CD4-positive, alpha-beta T cell treated with Interleukin-17A for 1 hour (primary cell): ENCODE data around the gene RAVER1.
"Not testable (repeated sequence)": the region's sequence is repeated elsewhere in the genome, so short reads cannot be mapped to it uniquely, and the experiment has no call there.

Experiments
- DNase-seq: peaks from one replicate; pipeline ENCODE4 v3.0.0-alpha.2; 2020

The RAVER1 gene

DNA sequence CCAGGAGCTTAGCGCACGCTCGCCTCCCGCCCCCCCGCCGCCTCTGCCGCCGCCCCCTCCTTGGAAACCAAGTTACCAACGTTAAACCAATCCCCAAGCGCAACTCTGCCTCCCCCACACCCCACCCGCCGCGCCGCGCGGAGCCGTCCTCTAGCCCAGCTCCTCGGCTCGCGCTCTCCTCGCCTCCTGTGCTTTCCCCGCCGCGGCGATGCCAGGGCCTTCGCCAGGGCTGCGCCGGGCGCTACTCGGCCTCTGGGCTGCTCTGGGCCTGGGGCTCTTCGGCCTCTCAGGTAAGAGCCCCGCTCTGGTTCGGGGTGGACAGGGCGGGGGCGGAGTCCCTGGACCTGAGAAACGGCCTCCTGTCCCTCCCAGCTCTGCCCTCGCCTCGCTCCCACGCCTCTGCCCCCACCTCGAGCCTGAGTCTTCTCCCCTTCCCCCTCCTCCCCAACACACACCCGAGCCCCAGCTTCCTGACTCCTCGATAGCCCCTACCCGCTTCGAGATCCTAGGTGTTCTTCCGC is 43.4 kb downstream of the RAVER1 start, which contains the start of gene ICAM5:
ICAM5 (plus strand) TSS at position 117 of the 521 bp plus-strand sequence; CDS start at position 209, 92 bp downstream.
- no peak for DNase-seq

DNA sequence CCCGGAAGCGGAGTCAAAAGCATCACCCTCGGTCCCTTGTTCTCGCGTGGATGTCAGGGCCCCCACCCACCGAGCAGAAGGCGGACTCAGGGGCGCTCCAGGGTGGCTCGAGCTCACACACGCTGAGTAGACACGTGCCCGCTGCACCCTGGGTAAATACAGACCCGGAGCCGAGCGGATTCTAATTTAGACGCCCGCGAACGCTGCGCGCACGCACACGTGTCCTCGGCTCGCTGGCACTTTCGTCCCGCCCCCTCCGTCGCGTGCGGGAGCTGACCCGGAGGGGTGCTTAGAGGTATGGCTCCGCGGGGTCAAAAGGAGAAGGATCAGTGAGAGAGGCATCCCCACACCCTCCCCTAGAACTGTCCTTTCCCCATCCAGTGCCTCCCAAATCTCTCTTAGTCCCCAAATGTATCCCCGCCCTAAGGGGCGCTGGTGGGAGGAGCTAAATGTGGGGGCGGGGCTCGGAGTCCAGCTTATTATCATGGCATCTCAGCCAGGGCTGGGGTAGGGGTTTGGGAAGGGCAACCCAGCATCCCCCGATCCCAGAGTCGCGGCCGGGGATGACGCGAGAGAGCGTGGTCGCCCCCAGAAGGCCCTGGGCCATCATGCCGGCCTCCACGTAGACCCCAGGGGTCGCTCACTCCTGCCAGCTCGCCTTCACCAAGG is 44.0 kb downstream of the RAVER1 start:
- peak; percentile 73 for DNase-seq

DNA sequence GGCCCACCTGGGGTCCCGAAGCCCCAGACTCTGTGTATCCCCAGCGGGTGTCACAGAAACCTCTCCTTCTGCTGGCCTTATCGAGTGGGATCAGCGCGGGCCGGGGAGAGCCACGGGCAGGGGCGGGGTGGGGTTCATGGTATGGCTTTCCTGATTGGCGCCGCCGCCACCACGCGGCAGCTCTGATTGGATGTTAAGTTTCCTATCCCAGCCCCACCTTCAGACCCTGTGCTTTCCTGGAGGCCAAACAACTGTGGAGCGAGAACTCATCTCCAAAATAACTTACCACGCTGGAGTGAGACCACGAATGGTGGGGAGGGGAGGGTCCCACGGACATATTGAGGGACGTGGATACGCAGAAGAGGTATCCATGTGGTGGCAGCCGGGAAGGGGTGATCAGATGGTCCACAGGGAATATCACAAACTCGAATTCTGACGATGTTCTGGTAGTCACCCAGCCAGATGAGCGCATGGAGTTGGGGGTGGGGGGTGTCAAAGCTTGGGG is 44.6 kb downstream of the RAVER1 start:
- peak; percentile 45 for DNase-seq

DNA sequence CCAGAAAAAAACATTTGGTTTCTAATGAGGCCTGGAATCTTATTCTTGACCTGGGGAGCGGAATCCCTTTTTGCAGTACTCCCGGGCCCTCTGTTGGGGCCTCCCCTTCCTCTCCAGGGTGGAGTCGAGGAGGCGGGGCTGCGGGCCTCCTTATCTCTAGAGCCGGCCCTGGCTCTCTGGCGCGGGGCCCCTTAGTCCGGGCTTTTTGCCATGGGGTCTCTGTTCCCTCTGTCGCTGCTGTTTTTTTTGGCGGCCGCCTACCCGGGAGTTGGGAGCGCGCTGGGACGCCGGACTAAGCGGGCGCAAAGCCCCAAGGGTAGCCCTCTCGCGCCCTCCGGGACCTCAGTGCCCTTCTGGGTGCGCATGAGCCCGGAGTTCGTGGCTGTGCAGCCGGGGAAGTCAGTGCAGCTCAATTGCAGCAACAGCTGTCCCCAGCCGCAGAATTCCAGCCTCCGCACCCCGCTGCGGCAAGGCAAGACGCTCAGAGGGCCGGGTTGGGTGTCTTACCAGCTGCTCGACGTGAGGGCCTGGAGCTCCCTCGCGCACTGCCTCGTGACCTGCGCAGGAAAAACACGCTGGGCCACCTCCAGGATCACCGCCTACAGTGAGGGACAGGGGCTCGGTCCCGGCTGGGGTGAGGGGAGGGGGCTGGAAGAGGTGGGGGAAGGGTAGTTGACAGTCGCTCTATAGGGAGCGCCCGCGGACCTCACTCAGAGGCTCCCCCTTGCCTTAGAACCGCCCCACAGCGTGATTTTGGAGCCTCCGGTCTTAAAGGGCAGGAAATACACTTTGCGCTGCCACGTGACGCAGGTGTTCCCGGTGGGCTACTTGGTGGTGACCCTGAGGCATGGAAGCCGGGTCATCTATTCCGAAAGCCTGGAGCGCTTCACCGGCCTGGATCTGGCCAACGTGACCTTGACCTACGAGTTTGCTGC is 46.3 kb downstream of the RAVER1 start, which contains the start of gene ICAM4:
ICAM4 (plus strand) TSS at position 153 of the 935 bp plus-strand sequence; CDS start at position 211, 58 bp downstream.
- peak; percentile 39 for DNase-seq

DNA sequence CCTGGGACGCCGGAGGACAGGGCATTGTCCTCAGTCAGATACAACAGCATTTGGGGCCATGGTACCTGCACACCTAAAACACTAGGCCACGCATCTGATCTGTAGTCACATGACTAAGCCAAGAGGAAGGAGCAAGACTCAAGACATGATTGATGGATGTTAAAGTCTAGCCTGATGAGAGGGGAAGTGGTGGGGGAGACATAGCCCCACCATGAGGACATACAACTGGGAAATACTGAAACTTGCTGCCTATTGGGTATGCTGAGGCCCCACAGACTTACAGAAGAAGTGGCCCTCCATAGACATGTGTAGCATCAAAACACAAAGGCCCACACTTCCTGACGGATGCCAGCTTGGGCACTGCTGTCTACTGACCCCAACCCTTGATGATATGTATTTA is 47.9 kb downstream of the RAVER1 start:
- no peak for DNase-seq

DNA sequence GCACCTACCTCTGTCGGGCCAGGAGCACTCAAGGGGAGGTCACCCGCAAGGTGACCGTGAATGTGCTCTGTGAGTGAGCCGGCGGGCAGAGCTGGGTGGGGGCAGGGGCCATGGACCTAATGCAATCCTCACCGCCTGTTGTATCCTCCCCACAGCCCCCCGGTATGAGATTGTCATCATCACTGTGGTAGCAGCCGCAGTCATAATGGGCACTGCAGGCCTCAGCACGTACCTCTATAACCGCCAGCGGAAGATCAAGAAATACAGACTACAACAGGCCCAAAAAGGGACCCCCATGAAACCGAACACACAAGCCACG is 48.4 kb downstream of the RAVER1 start:
- DNase-seq, result no peak

DNA sequence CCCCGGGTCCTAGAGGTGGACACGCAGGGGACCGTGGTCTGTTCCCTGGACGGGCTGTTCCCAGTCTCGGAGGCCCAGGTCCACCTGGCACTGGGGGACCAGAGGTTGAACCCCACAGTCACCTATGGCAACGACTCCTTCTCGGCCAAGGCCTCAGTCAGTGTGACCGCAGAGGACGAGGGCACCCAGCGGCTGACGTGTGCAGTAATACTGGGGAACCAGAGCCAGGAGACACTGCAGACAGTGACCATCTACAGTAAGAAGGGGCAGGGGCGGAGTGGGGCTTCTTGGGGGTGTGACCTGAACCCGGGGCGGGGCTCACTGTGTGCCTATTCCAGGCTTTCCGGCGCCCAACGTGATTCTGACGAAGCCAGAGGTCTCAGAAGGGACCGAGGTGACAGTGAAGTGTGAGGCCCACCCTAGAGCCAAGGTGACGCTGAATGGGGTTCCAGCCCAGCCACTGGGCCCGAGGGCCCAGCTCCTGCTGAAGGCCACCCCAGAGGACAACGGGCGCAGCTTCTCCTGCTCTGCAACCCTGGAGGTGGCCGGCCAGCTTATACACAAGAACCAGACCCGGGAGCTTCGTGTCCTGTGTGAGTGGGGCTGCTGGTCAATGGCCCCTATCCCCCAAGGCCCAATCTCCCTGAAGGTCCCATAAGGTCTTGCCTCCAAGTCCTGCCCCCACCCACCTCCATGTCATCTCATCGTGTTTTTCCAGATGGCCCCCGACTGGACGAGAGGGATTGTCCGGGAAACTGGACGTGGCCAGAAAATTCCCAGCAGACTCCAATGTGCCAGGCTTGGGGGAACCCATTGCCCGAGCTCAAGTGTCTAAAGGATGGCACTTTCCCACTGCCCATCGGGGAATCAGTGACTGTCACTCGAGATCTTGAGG is 49.0 kb downstream of the RAVER1 start:
- no peak for DNase-seq

DNA sequence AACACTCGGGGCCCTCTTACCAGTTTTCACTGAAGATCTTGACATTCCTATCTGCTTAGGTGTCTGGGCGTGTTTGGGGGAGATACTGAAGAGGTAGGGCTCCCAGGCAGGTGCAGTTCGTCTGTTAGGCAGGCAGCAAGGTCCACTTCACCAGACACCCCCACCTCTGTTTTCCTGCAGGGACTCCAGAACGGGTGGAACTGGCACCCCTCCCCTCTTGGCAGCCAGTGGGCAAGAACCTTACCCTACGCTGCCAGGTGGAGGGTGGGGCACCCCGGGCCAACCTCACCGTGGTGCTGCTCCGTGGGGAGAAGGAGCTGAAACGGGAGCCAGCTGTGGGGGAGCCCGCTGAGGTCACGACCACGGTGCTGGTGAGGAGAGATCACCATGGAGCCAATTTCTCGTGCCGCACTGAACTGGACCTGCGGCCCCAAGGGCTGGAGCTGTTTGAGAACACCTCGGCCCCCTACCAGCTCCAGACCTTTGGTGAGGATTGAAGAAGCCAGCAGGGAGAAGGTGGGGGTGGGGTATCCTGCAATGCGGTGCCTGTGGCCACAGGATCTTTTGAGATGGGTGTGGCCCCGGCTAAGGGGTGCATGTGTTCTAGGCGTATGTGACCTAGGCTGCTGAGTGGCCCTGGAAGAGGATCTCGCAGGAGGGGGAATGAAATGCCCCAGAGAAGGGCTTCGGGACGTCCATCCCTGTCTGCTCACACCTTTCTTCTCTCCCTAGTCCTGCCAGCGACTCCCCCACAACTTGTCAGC is 49.8 kb downstream of the RAVER1 start:
- no peak for DNase-seq

DNA sequence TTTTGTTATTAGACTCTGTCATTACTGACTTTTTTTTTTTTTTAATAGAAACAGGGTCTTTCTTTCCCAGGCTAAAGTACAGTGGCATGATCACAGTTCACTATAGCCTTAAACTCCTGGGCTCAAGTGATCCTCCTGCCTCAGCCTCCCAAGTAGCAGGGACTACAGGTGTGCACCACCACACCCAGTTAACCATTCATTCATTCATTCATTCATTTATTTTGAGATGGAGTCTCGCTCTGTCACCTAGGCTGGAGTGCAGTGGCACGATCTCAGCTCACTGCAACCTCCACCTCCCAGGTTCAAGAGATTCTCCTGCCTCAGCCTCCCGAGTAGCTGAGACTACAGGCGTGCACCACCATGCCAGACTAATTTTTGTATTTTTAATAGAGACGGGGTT is 51.3 kb downstream of the RAVER1 start:
- DNase-seq, result not testable (repeated sequence)

DNA sequence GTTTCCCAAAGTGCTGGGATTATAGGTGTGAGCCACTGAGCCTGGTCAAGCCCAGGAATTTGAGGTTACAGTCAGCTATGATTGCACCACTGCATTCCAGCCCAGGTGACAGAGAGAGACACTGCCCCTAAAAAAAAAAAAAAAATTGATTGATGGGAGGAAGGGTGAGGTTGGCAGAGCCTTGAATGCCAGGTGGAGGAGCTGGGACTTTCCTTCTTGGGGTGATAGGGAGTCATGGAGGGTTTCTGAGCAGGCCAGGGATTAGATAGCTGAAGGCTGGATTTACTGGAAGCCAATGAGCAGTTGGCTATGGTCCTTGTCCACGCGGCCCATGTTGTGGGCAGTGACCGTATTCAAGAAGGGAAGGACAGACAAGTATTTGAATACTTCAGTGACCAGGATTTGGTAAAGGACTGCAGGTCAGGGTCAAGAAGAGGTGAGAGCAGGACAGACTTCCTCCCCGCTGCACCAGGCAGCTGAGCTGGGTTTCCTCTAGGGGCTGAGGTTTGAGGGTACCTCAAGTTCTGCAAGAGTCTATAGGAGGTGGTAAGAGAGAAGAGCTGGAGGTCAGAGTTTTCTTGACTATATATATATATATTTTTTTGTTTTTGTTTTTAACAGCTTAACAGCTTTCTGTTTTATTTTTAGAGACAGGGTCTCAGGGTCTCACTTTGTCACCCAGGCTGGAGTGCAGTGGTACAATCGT is 53.4 kb downstream of the RAVER1 start:
- DNase-seq, result no peak

DNA sequence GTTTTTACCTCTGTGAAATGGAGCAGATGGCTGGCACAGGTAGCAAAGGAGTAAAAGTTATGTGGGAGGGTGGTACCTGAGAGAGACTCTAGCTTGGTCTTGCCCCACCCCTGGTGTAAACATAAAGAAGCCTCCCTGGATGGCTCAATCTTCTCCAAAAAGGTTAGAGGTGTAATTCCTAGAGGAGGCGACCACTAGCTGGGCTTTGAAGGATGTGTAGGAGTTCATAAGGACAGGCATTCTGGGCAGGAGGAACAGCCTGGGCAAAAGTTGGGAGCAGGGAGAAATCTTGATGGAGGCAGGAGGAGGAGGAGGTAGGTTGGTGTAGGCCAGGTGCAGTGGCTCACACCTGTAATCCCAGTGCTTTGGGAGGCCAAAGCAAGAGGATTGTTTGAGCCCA is 54.4 kb downstream of the RAVER1 start:
- no peak for DNase-seq

DNA sequence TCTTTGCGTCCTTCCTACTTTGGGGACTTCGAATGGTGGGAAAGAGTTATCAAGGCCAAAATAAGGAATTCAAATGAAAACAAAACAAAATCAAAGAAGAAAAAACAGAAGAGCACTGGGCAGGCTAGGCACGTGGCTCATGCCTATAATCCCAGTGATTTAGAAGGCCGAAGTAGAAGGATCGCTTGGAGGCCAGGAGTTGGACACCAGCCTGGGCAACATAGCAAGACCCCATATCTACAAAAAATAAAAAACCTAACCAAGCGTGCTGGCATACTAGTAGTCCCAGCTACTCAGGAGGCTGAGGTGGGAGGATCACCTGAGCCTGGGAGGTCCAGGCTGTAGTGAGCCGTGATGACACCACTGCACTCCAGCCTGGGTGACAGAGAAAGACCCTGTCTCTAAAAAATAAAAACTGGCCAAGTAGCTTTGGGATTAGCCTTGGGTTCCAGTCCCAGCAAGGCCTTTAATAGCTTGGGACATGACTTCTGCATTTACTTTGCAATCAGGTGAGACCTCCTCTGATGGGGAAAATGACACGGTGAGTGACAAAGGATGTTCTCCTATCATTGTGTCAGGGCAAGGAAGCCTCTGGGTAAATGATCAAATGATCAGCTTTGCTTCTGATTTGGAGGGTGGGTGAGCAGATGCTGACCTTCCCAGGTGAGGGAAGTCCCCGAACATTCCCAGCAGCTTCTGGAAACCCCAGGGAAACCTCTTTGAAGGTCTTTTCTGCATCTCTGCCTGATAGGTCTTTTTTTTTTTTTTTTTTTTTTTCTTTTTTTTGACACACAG is 55.3 kb downstream of the RAVER1 start:
- DNase-seq, result no peak

DNA sequence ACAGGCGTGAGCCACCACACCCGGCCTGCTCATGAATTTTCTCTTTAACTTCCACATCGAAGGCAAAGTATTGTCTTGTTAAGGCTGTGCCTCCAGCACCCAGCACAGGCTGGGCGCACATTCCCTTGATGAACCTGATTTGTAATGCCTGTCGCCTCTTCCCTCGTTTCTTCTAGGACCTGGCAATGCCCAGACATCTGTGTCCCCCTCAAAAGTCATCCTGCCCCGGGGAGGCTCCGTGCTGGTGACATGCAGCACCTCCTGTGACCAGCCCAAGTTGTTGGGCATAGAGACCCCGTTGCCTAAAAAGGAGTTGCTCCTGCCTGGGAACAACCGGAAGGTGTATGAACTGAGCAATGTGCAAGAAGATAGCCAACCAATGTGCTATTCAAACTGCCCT is 58.7 kb downstream of the RAVER1 start:
- DNase-seq, result no peak

DNA sequence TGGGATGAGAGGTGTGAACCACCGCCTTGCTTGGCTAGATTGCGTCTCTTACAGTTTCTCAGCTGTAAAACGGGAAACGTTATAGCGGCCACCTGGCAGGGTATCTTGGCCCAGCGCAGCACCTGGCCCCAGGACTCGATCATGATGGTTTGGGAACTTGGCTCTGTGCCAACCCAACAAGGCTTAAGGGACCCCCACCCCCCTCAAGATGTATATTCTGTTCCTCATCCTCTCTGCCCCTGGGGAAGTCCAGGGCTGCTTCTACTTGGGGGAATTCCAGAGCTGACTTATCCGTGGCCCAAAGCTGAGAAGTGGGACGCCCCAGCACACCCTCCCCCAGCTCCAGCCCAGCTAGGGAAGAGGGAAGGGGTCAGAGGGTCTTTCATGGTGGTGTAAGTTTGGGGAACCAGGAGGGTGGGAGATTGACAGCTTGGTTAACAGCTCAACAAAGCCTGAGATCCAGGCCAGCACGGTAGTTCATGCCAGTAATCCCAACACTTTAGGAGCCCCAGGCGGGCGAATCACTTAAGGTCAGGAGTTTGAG is 61.7 kb downstream of the RAVER1 start:
- peak; percentile 76 for DNase-seq

DNA sequence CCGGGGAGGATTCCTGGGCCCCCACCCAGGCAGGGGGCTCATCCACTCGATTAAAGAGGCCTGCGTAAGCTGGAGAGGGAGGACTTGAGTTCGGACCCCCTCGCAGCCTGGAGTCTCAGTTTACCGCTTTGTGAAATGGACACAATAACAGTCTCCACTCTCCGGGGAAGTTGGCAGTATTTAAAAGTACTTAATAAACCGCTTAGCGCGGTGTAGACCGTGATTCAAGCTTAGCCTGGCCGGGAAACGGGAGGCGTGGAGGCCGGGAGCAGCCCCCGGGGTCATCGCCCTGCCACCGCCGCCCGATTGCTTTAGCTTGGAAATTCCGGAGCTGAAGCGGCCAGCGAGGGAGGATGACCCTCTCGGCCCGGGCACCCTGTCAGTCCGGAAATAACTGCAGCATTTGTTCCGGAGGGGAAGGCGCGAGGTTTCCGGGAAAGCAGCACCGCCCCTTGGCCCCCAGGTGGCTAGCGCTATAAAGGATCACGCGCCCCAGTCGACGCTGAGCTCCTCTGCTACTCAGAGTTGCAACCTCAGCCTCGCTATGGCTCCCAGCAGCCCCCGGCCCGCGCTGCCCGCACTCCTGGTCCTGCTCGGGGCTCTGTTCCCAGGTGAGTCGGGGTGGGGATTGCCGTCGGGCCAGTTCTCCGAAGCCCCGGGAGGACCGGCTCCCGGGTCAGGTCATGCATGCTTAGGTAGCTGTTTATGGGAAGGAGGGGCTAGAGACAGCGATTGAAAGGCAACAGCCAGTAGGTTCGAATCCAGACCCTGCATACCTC is 62.5 kb downstream of the RAVER1 start, which contains the start of gene ICAM1:
ICAM1 (plus strand) TSS at position 505 of the 779 bp plus-strand sequence; CDS start at position 545, 40 bp downstream.
- DNase-seq, result peak; percentile 85

DNA sequence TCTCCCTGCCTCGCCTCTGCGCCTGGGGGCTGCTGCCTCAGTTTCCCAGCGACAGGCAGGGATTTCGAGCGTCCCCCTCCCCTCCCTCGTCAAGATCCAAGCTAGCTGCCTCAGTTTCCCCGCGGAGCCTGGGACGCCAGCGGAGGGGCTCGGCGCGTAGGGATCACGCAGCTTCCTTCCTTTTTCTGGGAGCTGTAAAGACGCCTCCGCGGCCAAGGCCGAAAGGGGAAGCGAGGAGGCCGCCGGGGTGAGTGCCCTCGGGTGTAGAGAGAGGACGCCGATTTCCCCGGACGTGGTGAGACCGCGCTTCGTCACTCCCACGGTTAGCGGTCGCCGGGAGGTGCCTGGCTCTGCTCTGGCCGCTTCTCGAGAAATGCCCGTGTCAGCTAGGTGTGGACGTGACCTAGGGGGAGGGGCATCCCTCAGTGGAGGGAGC is 63.1 kb downstream of the RAVER1 start:
- DNase-seq, result peak; percentile 82

DNA sequence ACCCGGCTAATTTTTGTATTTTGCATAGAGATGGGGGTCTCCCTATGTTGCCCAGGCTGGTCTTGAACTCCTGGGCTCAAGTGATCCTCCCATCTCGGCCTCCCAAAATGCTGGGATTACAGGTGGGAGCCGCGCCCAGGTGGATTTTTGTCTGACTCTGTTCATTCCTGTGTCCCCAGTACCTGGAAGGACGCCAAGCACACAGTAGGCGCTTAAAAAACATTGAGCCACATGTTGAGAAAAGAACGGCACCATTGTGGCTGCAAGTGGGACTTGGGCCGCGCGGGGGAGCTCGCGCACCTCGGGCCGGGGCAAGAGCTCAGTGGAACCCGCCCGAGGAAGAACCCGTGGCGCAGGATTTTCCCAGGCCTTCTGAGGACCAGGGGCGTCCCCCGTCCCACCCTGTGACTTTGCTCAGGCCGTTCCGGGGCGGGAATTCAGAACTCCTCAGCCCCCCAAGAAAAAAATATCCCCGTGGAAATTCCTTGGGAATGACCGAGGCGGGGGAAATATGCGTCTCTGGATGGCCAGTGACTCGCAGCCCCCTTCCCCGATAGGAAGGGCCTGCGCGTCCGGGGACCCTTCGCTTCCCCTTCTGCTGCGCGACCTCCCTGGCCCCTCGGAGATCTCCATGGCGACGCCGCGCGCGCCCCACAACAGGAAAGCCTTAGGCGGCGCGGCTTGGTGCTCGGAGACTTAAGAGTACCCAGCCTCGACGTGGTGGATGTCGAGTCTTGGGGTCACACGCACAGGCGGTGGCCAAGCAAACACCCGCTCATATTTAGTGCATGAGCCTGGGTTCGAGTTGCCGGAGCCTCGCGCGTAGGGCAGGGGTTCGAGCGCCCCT is 63.8 kb downstream of the RAVER1 start:
- peak; percentile 91 for DNase-seq

DNA sequence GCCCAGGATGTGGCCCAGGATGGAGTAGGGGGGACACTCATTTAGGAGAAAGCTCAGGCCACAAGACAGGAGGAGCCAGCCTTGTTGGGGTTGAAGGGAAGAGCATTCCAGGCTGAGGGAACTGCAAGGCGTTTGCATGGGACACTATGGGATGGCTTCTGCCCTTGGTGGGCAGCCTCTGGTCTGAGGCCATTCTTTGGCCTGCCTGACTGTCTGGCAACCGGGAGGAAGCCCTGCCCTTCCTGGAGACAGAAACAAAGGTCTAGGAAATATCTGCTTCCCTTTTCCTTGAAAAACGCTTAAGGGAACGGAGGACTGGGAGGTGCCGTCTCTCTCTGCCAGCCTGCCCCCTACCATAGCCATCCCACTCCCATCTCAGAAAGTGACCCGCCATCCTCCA is 65.3 kb downstream of the RAVER1 start:
- DNase-seq, result no peak
